CD4-positive, alpha-beta T cell treated with Interleukin-15 for 1 hour (primary cell): Measurements from ENCODE around the gene SLC9A3.

ENCODE experiments used
- DNase-seq: peaks from one replicate; pipeline ENCODE4 v3.0.0-alpha.2; 2020

The SLC9A3 gene

GRCh38 chr5:472656-473550, 51.3 kb downstream of the SLC9A3 start:
- peak; percentile 89 for DNase-seq

GRCh38 chr5:472076-472655, 52.1 kb downstream of the SLC9A3 start:
- DNase-seq, result no peak

- no peak for DNase-seq
These were observed 52.5 kb downstream of the SLC9A3 start for GRCh38 chr5:471750-472058.

DNA sequence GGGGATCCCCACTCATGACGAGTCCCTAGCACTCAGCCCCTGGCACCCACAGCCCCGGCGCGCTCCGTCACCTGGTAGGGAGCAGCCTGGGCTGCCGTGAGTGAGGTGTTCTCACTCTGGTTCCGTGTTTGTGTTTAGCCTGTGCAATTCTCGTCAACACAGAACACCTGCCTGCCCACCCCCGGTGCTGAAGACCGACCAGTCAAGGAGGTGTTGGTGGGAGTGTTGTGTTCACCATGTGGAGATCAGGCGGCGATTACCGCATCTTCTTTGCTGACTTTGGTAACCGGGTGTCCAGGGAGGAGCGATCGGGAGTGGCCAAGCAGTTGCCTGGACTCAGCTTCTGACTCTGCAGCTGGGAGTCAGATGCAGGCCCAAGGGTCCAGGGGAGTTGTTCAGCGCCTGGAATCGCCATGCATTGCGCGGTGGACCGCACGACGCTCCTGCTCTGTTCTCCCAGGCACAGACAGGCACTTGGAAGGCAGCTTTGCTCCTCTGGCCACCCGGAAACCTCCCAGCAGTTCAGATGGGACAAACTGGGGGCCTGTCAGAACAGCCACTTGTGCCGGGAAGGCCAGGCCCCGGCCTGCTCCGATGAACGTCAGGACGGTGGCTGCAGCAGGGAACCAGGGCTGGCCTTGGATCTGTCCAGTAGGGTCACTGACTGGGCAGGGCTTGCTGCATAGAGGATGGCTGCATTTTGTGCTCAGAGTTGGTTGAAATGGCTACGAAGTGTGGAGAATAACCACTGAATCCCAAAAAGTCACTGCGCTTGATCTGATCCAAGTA, 53.1 kb downstream of the SLC9A3 start:
- DNase-seq, result no peak

DNA sequence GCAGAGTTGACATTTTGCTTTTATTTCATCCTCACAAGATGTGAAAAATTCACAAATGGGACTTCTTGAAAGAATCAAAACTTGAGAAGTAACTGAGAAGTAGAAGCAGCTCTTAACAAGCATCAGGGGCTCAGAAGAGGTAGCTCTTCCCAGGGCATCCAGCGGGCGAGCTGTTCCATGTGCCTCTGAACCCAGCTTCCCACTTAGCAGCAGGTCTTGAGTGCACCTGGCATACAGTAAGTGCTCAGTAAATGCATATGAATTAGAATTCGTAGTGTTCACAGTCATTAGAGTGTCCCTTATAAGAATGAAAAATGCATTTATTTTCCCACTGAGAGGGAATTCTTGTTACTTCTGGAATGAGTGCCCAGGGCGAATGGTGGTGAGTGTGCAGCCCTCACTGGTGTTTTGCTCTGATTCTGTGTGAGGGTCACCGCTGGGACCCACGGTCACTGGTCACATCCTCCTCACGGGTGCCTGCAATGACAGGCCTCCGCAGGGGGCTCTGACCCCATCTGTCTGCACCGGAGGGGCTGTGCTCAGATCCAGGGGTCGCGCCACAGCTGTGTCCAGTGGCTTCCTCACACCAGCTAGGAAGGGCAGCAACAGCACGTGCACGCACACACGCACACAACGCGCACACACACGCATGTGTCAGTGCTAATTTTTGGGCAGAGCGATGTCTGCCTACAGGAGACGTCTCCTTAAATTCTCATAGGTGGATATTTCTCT, 54.3 kb downstream of the SLC9A3 start:
- no peak for DNase-seq

- no peak for DNase-seq
These were observed 55.8 kb downstream of the SLC9A3 start for GRCh38 chr5:468401-468800.

DNA sequence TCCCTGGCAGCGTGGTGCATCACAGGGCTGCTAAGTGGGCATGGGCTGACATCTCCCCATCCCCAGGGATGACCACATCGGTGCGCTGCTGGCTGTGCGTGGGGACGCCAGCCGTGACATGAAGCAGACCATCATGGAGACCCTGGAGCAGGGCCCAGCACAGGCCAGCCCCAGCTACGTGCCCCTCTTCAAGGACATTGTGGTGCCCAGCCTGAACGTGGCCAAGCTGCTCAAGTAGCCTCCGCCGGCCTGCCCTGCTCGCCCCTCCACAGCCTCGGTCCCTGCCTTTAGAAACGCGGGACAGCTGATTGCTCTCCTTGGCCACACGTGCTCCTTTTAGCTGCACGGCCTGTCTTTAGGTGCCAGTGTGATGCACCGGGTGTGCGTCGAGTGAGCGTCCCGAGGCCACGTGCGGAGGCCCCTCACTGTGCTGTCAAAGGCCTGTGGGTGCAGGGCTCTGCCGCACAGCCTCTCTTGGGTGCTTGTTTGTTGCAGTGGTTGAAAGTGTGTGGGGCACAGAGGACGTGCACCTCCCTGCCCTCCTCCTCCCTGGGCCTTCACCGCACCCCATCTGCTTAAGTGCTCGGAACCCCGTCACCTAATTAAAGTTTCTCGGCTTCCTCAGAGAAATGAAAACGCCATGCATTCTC, 57.5 kb downstream of the SLC9A3 start:
- DNase-seq, result no peak

GRCh38 chr5:465591-466403, 58.5 kb downstream of the SLC9A3 start:
- DNase-seq, result no peak

- DNase-seq, result no peak
These were observed 59.2 kb downstream of the SLC9A3 start for GRCh38 chr5:464843-465590.

- no peak for DNase-seq
These were observed 59.8 kb downstream of the SLC9A3 start for GRCh38 chr5:464446-464842.

GRCh38 chr5:463952-464351, 60.3 kb downstream of the SLC9A3 start:
- peak; percentile 89 for DNase-seq

DNA sequence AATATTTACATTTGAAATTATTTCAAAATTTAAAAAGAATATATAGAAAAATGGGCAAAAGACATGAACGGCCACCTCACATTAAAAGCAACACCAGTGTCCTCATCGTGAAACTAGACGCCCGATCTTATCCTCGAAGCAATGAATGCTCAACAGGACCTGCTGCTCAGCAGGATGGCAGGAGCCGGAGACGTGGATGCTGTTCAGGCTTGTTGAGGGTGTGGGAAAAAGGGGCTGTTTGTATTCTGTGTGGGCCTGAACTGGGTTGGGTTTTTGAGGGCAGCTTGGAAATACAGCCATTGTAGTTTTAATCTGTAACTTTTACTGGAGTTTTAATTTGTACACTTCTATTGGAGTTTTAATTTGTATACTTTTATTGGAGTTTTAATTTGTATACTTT, 60.9 kb downstream of the SLC9A3 start:
- no peak for DNase-seq

GRCh38 chr5:462051-462481, 62.2 kb downstream of the SLC9A3 start:
- DNase-seq, result no peak

DNA sequence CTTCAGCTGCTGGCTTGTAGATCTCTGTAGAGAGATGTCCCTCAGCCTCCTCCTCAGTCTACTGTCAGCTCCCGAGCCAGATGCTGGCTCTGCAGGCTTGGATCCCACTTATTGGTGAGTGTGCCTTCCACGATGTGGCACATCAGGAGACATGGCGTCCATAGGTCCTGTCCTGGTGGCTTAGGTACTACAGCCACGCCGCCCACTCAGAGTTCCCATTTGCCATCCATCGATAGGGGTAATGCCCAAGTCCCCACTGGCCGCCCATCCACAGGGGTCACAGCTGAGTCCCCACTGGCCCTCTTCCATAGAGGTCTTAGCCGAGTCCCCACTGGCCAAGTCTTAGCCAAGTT, 64.0 kb downstream of the SLC9A3 start:
- DNase-seq, result no peak

DNA sequence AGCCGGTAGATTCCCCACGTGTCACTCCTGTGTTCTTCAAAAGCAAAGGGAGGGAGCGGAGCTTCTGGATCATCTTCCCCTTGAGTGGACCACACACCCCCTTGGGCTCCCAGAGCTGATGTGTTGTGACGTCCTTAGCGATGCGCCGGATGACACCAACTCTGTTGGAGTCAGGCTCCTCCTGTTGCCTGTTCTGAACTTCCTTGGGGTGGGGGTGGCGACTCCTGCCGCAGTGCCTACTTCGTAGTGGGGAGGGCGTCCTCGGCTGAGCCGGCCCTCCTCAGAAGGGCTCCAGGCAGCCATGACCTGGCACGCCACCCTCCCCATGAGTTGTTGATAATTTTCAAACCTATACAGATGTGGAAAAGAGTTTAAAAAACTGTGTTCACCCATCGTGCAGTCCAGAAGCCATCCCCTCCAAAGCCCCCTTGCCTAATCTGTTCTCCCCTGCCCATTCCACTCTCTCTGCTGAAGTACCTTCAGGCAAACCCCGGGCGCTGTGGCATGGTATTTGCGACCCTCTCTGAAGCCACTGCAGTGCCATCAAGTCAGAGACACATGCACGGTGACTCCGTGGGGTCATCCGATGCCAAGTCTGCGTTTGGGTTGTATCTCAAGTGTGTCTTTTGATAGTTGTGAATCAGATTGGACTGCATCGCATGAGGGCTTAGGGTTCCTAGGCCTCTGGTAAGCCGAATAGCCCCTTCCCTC, 64.5 kb downstream of the SLC9A3 start:
- no peak for DNase-seq

GRCh38 chr5:458547-459353, 65.5 kb downstream of the SLC9A3 start:
- no peak for DNase-seq

DNA sequence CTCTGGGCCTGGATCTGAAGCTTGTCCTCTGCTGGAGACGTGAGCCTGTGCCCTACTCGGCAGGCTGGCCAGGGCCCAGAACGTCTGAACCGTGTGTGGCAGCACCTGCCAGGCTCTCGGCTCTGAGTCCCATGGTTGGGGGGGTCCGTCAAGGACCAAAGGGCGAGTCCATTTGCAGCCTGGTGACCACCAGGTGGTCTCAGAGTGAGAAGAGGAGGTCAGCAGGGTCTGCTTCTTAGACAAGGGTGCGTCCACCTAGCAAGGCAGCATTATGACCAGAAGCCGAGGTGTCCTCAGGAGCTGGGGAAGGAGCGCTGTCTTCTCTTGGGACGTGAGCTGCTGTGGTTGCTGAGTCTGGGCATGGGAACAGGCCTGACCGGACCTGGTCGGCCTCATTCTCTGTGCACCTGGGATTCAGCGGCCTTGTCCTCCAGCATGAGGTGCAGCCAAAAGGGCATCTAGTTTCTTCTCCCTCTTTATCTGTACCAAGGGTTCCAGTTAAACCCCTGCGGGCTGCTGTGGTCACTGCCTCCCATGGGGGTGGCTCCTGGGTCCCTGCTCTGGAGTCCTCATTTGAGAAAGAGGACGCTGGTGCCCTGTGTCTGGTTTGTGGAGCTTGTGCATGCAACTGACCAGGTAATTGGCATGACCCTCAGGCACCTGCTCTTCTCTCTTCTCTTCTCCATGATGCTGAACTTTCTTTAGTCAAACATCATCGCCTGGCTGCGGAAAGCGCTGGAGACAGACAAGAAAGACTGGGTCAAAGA, 66.9 kb downstream of the SLC9A3 start:
- no peak for DNase-seq

- no peak for DNase-seq
These were observed 67.7 kb downstream of the SLC9A3 start for GRCh38 chr5:456351-457194.
